Measurements from ENCODE around the gene PIGR.

DNA sequence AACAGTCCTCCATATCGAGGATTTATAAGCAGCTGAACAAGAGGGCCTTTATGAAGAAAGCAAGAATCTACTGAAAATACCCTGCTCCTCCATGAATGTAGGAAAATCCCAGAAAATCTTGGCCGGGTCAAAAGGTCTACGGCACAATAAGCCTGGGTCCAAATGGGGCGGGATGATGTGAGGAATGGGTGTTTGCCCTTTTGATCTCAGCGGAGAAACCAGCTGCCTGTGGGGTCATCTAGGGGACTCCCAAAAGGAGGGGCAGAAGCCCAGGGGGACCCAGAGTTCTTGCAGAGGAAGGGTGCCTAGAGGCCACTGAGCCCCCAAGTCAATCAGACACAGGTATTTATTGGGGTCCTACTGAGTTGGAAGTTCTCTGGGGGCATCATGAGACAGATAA is 11.4 kb upstream of the PIGR start:
- TF ChIP-seq EZH2 (IDR thresholded peaks at IDR 0.05; ENCODE audit: low read length), result no peak
- TF ChIP-seq, protein P1, sequence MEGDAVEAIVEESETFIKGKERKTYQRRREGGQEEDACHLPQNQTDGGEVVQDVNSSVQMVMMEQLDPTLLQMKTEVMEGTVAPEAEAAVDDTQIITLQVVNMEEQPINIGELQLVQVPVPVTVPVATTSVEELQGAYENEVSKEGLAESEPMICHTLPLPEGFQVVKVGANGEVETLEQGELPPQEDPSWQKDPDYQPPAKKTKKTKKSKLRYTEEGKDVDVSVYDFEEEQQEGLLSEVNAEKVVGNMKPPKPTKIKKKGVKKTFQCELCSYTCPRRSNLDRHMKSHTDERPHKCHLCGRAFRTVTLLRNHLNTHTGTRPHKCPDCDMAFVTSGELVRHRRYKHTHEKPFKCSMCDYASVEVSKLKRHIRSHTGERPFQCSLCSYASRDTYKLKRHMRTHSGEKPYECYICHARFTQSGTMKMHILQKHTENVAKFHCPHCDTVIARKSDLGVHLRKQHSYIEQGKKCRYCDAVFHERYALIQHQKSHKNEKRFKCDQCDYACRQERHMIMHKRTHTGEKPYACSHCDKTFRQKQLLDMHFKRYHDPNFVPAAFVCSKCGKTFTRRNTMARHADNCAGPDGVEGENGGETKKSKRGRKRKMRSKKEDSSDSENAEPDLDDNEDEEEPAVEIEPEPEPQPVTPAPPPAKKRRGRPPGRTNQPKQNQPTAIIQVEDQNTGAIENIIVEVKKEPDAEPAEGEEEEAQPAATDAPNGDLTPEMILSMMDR (optimal IDR thresholded peaks at IDR 0.05 in 1 of 3, IDR thresholded peaks at IDR 0.05 in 1 of 3, conservative IDR thresholded peaks at IDR 0.05 in 1 of 3; ENCODE audit: extremely low read depth in 1 of 3, insufficient read depth in 2 of 3, low read length in 3 of 3), result no peak

All from keratinocyte (primary cell).